ENCODE measurements around the gene ZGRF1.
A peak's percentile ranks its signal among the peaks of the same experiment; 100 is the strongest.
"Not testable (repeated sequence)": the region's sequence is repeated elsewhere in the genome, so short reads cannot be mapped to it uniquely, and the experiment has no call there.

ZGRF1 gene

GRCh38 chr4:112642526-112642925 is 5.8 kb upstream of the ZGRF1 start:
- DNase-seq (ENCODE audit: low read depth in 2 of 2), result no peak

- DNase-seq (ENCODE audit: low read depth in 2 of 2), result no peak
Observed at GRCh38 chr4:112637552-112637866, 800 bp upstream of the ZGRF1 start.

DNA sequence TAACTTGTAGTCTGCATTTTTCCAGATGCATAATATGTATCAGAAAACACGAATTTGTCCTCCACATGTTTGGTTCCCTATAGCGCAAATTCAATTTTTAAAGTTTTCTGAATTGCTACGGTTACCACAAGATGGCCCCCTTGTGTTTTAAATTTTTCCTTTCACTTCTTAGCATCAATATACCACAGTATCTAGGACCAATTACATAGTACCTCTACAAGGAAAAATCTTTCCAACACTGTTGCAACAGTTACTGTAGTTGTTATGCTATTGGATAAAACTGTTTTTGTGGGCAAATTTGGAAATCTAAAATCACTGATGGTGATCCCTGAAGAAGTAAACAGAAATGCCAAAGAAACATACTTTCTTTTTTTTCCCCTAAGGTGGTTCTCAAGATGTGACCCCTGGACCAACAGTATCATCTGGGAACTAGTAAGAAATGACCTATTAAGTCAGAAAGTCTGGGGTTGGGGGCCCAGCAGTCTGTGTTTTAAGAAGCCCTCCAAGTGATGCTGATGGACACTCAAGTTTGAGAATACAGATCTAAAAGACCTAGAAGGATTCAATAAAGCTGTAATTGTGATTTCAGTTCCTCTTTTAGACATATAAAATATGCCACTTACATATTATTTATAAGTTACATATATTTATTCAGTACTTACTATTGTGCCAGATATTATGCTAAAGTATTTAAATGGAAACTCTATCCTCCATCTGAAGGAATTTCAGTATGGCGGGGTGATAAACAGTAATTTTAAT is 3.1 kb downstream of the ZGRF1 start:
- DNase-seq (ENCODE audit: low read depth in 2 of 2), result peak in 1 of 2 experiments; percentile 13

GRCh38 chr4:112626228-112626627 is 10.5 kb downstream of the ZGRF1 start:
- no peak for DNase-seq (ENCODE audit: low read depth in 2 of 2)

GRCh38 chr4:112616984-112617383 is 19.7 kb downstream of the ZGRF1 start:
- no peak for DNase-seq (ENCODE audit: low read depth in 2 of 2)

DNA sequence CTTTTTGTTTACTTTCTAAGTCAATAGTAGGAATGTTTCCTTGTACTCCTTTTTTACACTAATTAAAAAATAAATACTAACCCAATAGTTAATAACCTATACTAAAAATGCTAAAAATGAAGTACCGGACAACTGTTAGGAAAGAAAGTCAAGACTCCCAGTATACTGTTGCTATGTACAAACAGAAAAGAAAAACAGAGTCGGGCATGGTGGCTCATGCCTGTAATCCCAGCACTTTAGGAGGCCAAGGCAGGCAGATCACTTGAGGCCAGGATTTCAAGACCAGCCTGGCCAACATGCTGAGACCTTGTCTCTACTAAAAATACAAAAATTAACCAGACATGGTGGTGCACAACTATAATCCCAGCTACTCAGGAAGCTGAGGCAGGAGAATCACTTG is 23.9 kb downstream of the ZGRF1 start:
- not testable (repeated sequence) for DNase-seq (ENCODE audit: low read depth in 2 of 2)

GRCh38 chr4:112604589-112604988 is 32.1 kb downstream of the ZGRF1 start:
- peak; percentile 37 to 38 for DNase-seq (ENCODE audit: low read depth in 2 of 2)

GRCh38 chr4:112594993-112595392 is 41.7 kb downstream of the ZGRF1 start:
- no peak for DNase-seq (ENCODE audit: low read depth in 2 of 2)

DNA sequence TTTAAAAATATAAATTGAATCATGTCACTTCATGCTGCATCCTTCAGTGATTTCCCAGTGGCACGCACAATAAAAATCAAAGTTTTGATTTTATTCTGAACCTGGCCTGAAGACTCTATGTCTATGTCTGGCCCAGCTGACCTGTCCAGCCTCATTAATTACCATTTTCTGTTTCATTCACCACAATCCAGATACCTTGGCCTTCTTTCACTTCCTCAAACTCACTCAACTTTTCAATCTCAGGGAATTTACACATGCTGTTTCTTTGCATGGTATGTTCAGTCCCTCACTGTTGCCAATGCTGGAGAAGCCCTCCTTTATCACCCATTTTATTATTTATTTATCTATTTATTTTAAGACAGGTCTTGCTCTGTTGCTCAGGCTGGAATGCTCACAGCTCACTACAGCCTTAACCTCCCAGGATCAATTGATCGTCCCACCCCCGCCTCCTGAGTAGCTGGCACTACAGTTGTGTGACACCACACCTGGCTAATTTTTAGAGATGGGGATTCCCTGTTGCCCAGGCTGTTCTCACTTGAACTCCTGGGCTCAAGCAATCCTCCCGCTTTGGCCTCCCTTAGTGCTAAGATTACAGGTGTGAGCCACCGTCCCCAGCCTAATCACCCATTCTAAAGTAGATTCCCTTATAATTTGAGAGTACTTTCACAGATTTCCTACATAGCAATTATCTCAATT is 43.1 kb downstream of the ZGRF1 start:
- no peak for DNase-seq (ENCODE audit: low read depth in 2 of 2)

DNA sequence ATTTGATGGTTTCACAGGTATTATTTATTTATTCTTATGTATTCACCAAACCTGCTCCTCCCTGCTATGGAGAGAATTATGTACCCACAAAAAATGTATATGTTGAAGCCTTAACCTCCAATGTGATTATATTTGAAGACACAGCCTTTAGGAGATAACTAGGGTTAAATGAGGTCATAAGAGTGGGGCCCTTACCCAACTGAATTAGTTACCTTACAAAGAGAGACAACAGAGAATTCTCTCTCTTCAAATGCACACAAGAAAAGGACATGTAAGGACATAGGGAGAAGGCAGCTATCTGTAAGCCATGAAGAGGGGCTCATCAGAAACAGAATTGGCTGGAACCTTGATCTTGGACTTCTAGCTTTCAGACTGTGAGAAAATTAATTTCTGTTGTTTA is 44.0 kb downstream of the ZGRF1 start:
- no peak for DNase-seq (ENCODE audit: low read depth in 2 of 2)

DNA sequence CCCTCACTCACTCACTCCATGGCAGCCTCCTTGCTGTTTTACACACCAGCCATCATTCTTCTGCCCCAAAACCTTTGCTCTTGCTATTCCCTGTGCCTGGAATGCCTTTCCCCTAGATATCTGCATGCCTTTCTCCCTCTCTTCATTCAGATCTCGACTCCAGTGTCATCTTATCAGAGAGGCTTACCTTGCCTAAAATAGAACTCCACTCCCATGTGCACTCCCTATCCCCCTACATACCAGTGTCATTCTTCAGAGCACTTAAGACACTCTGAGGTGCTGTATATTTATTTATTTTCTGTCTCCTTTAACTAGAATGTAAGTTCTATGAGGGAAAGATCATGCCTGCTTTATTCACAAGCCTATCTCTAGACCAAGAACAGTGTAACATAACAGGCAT is 45.1 kb downstream of the ZGRF1 start:
- no peak for DNase-seq (ENCODE audit: low read depth in 2 of 2)

- peak in 1 of 2 experiments; percentile 1 for DNase-seq (ENCODE audit: low read depth in 2 of 2)
Observed at GRCh38 chr4:112589206-112589605, 47.5 kb downstream of the ZGRF1 start.

- no peak for DNase-seq (ENCODE audit: low read depth in 2 of 2)
Observed at GRCh38 chr4:112585977-112586736, 50.6 kb downstream of the ZGRF1 start.

- no peak for DNase-seq (ENCODE audit: low read depth in 2 of 2)
Observed at GRCh38 chr4:112567536-112567935, 69.2 kb downstream of the ZGRF1 start.

DNA sequence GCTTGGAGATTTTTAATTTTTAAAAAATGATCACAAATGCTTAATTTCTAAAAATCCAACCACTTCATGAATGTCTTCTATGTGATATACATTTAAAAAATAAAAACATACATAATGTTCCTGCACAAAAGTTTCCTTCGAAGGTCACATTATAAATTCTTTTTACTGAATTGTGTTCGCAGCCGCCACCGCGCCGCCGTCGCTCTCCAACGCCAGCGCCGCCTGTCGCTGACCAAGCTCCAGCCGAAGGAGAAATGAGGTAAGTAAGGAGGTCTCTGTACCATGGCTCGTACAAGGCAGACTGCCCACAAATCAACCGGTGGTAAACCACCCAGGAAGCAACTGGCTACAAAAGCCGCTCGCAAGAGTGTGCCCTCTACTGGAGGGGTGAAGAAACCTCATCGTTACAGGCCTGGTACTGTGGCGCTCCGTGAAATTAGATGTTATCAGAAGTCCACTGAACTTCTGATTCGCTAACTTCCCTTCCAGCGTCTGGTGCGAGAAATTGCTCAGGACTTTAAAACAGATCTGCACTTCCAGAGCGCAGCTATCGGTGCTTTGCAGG is 71.9 kb downstream of the ZGRF1 start:
- DNase-seq (ENCODE audit: low read depth in 2 of 2), result no peak

- DNase-seq (ENCODE audit: low read depth in 2 of 2), result no peak
Observed at GRCh38 chr4:112563431-112564200, 73.1 kb downstream of the ZGRF1 start.

DNA sequence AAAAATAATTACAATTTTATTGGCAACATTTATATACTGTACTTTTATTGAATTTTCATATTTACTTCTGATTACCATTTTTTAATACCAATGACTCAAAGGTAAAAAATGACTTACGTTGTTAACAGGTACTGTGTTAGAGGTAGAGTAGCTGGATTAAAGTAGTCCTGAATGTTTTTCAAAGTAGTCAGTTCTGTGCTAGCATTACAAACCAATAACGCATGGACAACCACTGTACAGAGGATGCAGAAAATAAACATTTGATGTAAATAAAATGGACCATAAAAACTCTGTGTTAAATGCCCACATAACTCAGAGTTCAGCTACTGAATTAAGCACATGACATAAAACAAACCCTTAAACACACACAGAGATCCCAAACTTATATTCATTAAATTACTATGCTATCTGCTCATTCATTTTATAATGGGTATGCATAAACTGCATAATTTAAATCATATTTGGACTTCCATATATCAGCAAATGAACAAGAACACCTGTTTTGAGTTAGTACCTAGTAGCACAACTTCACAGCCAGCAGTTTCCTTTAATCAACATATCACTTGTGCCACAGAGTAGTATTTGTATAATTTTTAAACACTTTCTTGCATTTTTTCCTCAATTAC is 74.3 kb downstream of the ZGRF1 start:
- DNase-seq (ENCODE audit: low read depth in 2 of 2), result no peak

GRCh38 chr4:112560084-112560483 is 76.6 kb downstream of the ZGRF1 start:
- no peak for DNase-seq (ENCODE audit: low read depth in 2 of 2)

- no peak for DNase-seq (ENCODE audit: low read depth in 2 of 2)
Observed at GRCh38 chr4:112559053-112559452, 77.7 kb downstream of the ZGRF1 start.

GRCh38 chr4:112557676-112558411 is 78.9 kb downstream of the ZGRF1 start:
- DNase-seq (ENCODE audit: low read depth in 2 of 2), result no peak
